Endothelial cell of coronary artery (primary cell): ENCODE results near the gene GOLIM4. TPM values are rescaled to one million over a fixed set of nuclear protein-coding genes. Genes with fewer than 3 reads are reported as not detected.

Source experiments
- total RNA-seq: library from RNA; depleted of rRNA; stranded (reverse); fragments of >200 nt; gene quantifications from 2 replicates; pipeline ENCODE4 v1.2.3, GENCODE V29; 2014

The GOLIM4 gene
- 56.9 and 64.0 TPM in 2 replicates for total RNA-seq

GRCh38 chr3:168095611-168096209, at the start of gene GOLIM4:
TSS of gene GOLIM4 (minus strand) at chr3:168095924. CDS start at chr3:168095285, 639 bp downstream.

